ENCODE results near the gene BBC3. TPM values are rescaled to one million over a fixed set of nuclear protein-coding genes. Genes with fewer than 3 reads are reported as not detected.
"Not testable (repeated sequence)": the region's sequence is repeated elsewhere in the genome, so short reads cannot be mapped to it uniquely, and the experiment has no call there.

The BBC3 gene
- total RNA-seq, result 17.1 and 24.2 TPM in 2 replicates

DNA sequence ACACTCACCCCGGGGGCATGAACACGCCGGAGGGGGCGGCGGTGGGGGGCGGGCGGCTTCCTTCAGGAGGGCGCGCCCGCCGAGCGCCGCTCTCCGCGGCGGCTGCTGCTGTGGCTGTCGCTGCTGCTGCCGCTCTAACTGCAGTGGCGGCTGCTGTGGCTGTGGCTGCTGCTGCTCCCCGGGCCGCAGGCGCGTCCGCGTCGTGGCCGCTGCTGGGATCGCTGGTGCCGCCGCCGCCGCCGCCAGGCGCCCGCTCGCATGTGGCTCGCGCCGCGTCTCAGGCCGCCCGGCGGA, at the start of gene BBC3:
Gene BBC3, minus strand, starts transcription at position 279 of the 294 bp plus-strand sequence. CDS start 2,768 bp downstream, outside the sequence.
- DNase-seq (ENCODE audit: low read depth, low spot score), result no peak

DNA sequence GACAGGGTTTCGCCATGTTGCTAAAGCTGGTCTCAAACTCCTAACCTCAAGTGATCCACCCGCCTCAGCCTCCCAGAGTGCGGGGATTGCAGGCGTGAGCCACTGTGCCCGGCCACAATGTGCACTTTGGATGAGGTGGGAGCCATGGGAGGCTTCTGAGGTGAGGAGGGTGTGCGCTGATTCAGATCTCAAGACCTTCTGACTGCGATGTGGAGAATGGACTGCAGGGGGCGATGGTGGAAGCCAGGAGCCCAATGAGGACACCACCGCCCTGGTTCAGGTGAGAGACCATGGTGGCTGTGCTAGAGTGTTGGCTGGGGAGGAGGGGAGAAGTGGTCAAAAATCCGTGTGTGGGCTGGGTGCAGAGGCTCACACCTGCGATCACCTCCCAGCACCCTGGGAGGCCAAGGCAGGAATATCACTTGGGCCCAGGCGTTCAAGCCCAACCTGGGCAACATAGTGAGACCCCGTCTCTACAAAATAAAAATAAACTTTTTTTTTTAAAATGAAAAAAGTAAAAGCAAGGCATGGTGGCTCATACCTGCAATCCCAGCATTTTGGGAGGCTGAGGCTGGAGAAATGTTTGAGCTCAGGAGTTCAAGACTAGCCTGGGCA, 49.3 kb upstream of the BBC3 start:
- DNase-seq (ENCODE audit: low read depth, low spot score), result no peak

DNA sequence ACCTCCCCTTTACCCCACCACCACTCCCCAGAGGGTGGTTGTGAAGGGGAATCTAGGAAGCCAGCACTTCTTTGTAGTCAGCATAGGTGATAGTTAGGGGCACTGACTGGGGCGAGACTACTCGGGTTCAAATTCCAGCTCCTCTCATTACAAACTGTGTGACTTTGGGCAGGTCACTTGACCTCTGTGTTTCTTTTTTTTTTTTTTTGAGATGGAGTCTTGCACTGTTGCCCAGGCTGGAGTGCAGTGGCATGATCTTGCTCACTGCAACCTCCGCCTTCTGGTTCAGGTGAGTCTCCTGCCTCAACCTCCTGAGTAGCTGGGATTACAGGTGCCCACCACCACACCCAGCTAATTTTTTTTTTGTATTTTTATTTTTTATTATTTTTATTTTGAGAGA, 45.5 kb upstream of the BBC3 start:
- not testable (repeated sequence) for DNase-seq (ENCODE audit: low read depth, low spot score)

GRCh38 chr19:47275791-47276461, 44.9 kb upstream of the BBC3 start:
- no peak for DNase-seq (ENCODE audit: low read depth, low spot score)

DNA sequence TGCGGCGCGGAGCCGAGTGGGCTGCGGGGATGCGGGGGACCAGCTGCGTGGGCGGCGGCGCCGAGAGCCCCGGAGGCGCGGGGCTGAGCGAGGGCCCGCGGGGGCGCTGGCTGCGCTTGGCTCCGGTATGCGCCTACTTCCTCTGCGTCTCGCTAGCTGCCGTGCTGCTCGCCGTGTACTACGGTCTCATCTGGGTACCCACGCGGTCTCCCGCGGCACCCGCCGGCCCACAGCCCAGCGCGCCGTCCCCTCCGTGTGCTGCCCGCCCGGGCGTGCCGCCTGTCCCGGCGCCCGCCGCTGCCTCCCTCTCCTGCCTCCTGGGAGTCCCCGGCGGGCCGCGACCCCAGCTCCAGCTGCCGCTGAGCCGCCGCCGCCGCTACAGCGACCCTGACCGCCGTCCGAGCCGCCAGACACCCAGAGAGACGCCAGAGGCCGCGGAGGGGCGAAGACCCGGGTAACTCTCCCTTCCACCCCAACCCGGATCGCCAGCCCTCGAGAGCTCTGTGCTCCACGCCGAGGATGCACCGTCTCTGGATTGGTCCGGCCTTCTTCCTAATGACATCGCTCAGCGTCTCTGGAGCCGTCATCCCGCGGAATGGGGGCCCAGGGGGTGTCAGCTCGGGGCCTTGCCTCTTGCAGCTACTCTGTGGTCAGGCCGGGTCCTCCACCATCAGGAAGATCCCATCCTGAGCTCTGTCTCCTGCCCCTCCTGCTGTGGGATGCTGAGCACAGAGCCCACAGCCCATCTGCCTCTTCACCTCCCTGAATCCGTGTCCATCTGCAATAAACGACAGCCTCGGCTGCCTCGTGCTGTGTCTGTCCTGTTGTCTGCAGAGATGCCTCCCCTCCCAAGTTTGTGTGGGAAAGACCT, 44.1 kb upstream of the BBC3 start:
- DNase-seq (ENCODE audit: low read depth, low spot score), result no peak

- DNase-seq (ENCODE audit: low read depth, low spot score), result peak; percentile 59
These were observed 43.3 kb upstream of the BBC3 start, which contains the start of gene INAFM1 for GRCh38 chr19:47274071-47274890. INAFM1 (plus strand) TSS chr19:47274885; CDS start chr19:47274920, 35 bp downstream.

- DNase-seq (ENCODE audit: low read depth, low spot score), result peak; percentile 67
These were observed 42.5 kb upstream of the BBC3 start for GRCh38 chr19:47273313-47274070.

DNA sequence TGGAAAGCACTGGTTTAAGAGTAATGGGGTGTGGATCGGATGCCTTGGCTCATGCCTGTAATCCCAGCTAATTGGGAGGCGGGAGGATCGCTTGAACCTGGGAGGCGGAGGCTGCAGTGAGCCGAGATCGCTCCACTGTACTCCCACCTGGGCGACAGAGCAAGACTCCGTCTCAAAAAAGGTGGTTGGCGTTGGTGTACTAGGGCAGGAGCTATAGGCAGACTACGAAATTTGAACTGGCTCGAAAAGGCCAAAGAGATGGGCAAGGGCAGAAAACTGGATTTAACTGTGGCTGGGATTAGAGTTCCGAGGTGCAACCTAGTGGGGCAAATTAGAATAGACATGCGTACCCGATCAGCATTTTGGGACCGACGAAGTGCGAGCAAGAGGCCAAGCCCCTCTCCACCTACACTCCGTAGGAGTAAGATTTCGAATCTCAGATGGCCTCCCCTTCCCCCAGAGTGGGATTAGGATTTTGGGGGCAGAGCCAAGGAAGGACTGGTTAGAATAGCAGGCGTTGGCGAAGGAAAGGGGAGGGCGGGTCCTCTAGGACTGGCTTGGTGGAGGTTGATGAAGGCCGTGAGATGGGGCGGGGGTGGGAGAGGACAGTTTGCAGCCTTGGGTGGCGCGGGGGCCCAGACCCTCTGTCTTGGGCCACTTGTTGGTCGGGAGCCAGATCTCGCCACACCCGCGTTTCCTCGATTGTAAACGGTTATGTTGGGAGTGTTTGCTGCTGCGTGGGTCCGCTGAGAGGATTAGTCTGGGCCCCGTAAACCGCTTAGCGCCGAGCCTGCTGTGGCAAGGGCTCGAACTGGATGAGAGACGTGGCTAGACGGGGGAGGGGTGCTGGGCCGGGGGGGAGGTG, 41.7 kb upstream of the BBC3 start:
- DNase-seq (ENCODE audit: low read depth, low spot score), result no peak

DNA sequence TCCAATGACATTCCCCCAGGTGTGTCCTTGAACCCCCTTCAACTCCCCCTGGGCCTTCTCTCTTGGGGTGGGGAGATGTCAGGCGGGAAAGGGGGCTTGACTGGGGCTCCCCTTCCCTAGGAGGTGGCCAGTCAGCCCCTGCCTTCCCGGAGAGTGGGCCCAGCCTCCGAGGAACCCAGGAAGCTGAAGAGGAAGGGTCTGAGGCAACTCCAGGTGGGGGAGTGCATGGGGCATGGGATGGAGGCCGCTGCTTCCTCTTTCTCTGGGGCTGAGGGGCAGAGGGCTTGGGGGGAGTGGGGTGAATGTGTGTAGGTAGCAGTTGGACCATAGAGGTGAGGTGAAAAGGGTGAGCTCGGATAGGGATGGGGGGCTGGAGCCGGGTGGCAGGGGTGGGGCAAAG, 41.0 kb upstream of the BBC3 start:
- DNase-seq (ENCODE audit: low read depth, low spot score), result no peak

DNA sequence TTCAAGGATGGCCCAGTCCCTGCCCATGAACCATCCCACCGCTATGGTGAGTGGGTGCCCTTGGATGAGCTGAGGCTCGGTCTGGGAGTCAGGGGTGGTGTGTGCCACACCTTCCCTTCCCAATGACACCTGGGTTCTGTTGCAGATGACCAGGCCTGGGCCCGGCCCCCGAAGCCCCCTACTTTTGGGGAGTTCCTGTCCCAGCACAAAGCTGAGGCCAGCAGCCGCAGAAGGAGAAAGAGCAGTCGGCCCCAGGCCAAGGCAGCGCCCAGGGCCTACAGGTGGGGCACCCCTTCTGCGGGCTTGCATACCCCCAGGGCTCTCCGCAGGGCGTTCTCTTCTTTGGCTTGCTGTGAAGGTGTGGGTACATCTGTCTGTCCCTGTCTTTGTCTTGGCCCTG, 39.4 kb upstream of the BBC3 start:
- no peak for DNase-seq (ENCODE audit: low read depth, low spot score)

GRCh38 chr19:47269596-47269995, 38.6 kb upstream of the BBC3 start:
- DNase-seq (ENCODE audit: low read depth, low spot score), result no peak

DNA sequence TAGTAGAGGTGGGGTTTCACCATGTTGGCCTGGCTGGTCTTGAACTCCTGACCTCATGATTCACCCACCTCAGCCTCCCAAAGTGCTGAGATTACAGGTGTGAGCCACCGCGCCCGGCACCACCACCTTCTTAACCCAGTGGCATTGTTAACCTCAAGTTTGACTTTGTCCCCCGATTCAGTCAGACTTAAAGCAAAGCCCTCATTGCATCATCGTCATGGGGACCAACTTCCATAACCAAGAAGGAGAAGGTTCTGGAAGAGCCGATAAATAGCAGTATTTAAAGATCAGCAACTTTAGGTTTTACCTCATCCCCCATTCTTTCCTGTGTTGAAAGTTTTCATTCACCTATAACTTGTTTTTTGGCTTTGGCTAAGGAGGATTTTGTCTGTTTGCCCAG, 37.0 kb upstream of the BBC3 start:
- DNase-seq (ENCODE audit: low read depth, low spot score), result no peak

DNA sequence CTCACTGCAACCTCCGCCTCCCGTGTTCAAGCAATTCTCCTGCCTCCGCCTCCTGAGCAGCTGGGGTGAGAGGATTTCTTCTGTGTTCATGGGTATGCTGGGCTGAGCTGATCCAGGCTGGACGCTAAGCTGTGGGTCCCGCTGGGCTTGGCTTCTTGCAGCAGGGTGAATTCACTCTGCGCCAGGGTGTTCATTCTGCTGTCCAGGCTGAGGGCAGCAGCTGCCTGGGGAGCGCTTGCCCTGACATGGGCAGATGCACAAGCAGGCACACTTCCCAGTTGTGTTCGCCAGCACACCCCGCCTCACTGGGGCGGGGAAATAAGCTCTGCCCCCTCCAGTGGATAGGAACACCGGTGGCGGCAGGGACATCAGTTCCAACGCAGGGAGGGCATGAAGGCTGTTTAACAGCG, 36.4 kb upstream of the BBC3 start:
- no peak for DNase-seq (ENCODE audit: low read depth, low spot score)

- no peak for DNase-seq (ENCODE audit: low read depth, low spot score)
These were observed 35.5 kb upstream of the BBC3 start for GRCh38 chr19:47266401-47266941.

- no peak for DNase-seq (ENCODE audit: low read depth, low spot score)
These were observed 33.6 kb upstream of the BBC3 start for GRCh38 chr19:47264629-47265028.

- DNase-seq (ENCODE audit: low read depth, low spot score), result not testable (repeated sequence)
These were observed 31.2 kb upstream of the BBC3 start for GRCh38 chr19:47261946-47262793.

DNA sequence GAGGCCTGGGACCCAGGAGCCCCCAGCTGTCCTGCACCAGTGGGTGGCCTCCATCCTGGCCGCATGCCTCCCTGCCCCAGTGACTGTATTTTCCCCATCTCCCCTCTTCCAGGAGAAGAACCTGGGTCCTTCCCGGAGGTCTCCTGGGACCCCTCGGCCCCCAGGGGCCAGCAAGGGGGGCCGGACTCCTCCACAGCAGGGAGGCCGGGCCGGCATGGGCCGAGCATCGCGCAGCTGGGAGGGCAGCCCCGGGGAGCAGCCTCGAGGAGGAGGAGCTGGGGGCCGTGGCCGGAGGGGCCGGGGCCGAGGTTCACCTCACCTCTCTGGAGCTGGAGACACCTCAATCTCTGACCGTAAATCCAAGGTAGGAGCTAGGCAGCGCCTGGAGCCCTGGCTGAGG, 29.5 kb upstream of the BBC3 start:
- DNase-seq (ENCODE audit: low read depth, low spot score), result no peak

GRCh38 chr19:47258895-47259555, 28.0 kb upstream of the BBC3 start:
- DNase-seq (ENCODE audit: low read depth, low spot score), result no peak
